Neuronal stem cell (in vitro differentiated cells): Measurements from ENCODE around the gene MAPKAP1.

ENCODE experiments used
- DNase-seq: peaks from one replicate; pipeline ENCODE4 v3.0.0-alpha.2; 2013; ENCODE audit warnings: low spot score
- H2AFZ ChIP-seq: one replicate; pipeline ENCODE4 v1.6.1; 2013; ENCODE audit warnings: mild to moderate bottlenecking, low read length, inconsistent platforms
- H2AK5ac ChIP-seq: 2 replicates; pipeline ENCODE4 v1.6.1; 2013; ENCODE audit warnings: low read depth, mild to moderate bottlenecking, inconsistent platforms, low read length, moderate library complexity, mixed read lengths
- H2BK120ac ChIP-seq: 2 replicates; pipeline ENCODE4 v1.6.1; 2013; ENCODE audit warnings: low read depth, mild to moderate bottlenecking, inconsistent platforms, low read length, moderate library complexity, mixed read lengths
- H2BK12ac ChIP-seq: one replicate; pipeline ENCODE4 v1.6.1; 2013; ENCODE audit warnings: low read length, inconsistent platforms
- H2BK15ac ChIP-seq: 2 replicates; pipeline ENCODE4 v1.6.1; 2013; ENCODE audit warnings: mild to moderate bottlenecking, low read length, inconsistent platforms, mixed read lengths
- H2BK5ac ChIP-seq: one replicate; pipeline ENCODE4 v1.6.1; 2013; ENCODE audit warnings: inconsistent platforms, mild to moderate bottlenecking, low read length, moderate library complexity
- H3K14ac ChIP-seq: one replicate; pipeline ENCODE4 v1.6.1; 2013; ENCODE audit warnings: low read length, inconsistent platforms
- H3K18ac ChIP-seq: 2 replicates; pipeline ENCODE4 v1.6.1; 2013; ENCODE audit warnings: low read length, inconsistent platforms
- H3K23ac ChIP-seq: 2 replicates; pipeline ENCODE4 v1.6.1; 2013; ENCODE audit warnings: low read depth, mild to moderate bottlenecking, mixed read lengths, low read length, inconsistent platforms; ENCODE audit not compliant: poor library complexity
- H3K27ac ChIP-seq: replicated peaks from 3 replicates; pipeline ENCODE4 v1.5.1; 2013; ENCODE audit warnings: low read length, inconsistent platforms
- H3K27me3 ChIP-seq, 3 experiments: 2 replicates each; pipeline ENCODE4 v1.6.1; 2013; ENCODE audit warnings: low read length in 3 of 3, mild to moderate bottlenecking in 2 of 3, inconsistent platforms in 1 of 3, low read depth in 1 of 3, mixed read lengths in 1 of 3, moderate library complexity in 1 of 3; ENCODE audit not compliant: control insufficient read depth in 3 of 3, insufficient read depth in 3 of 3
- H3K36me3 ChIP-seq, 2 donors: replicated peaks in 1 of 2; 2 replicates each; pipeline ENCODE4 v1.6.1; 2013; ENCODE audit warnings: low read length in 2 of 2; ENCODE audit not compliant: control insufficient read depth in 2 of 2, insufficient read depth in 2 of 2
- H3K4ac ChIP-seq: 2 replicates; pipeline ENCODE4 v1.6.1; 2013; ENCODE audit warnings: inconsistent platforms, mild to moderate bottlenecking, low read length, moderate library complexity
- H3K4me1 ChIP-seq, 2 donors: 1 replicate in 1 of 2; 2 replicates in 1 of 2; pipeline ENCODE4 v1.6.1; 2013; ENCODE audit warnings: low read length in 2 of 2, low read depth in 1 of 2; ENCODE audit not compliant: control insufficient read depth in 2 of 2, insufficient read depth in 1 of 2
- H3K4me2 ChIP-seq: one replicate; pipeline ENCODE4 v1.6.1; 2013; ENCODE audit warnings: mild to moderate bottlenecking, low read length, inconsistent platforms; ENCODE audit not compliant: insufficient read depth, poor library complexity, severe bottlenecking
- H3K4me3 ChIP-seq, 2 donors: 2 replicates each; pipeline ENCODE4 v1.5.1; 2013; ENCODE audit warnings: low read length in 2 of 2, mild to moderate bottlenecking in 2 of 2, inconsistent platforms in 1 of 2, moderate library complexity in 1 of 2
- H3K79me1 ChIP-seq: one replicate; pipeline ENCODE4 v1.6.1; 2013; ENCODE audit warnings: low read depth, mild to moderate bottlenecking, inconsistent platforms, low read length, moderate library complexity
- H3K9ac ChIP-seq: one replicate; pipeline ENCODE4 v1.6.1; 2013; ENCODE audit warnings: mild to moderate bottlenecking, low read depth, low read length, inconsistent platforms; ENCODE audit not compliant: poor library complexity
- H3K9me3 ChIP-seq, 2 donors: replicated peaks in 1 of 2; 2 replicates each; pipeline versions ENCODE3 to v1.6.1; 2013; ENCODE audit warnings: low read length in 2 of 2, mild to moderate bottlenecking in 2 of 2, inconsistent platforms in 1 of 2, low read depth in 1 of 2, mixed read lengths in 1 of 2, moderate library complexity in 1 of 2; ENCODE audit not compliant: control insufficient read depth in 2 of 2, insufficient read depth in 1 of 2
- H4K8ac ChIP-seq: one replicate; pipeline ENCODE4 v1.6.1; 2013; ENCODE audit warnings: low read depth, mild to moderate bottlenecking, inconsistent platforms, low read length, moderate library complexity
- H4K91ac ChIP-seq: one replicate; pipeline ENCODE4 v1.6.1; 2013; ENCODE audit warnings: low read length, low read depth, mild to moderate bottlenecking, inconsistent platforms; ENCODE audit not compliant: poor library complexity
- WGBS, 2 donors: extraction: QIAGEN DNeasy Blood & Tissue Kit; methylation state at CpG; one replicate each; pipeline ENCODE4 v1.1.7; 2013; ENCODE audit warnings: missing lambda C conversion rate in 2 of 2, mixed read lengths in 1 of 2; ENCODE audit not compliant: insufficient read length in 2 of 2, insufficient replicate concordance in 1 of 2; ENCODE audit errors: extremely low coverage in 2 of 2; 5-methylcytosine and 5-hydroxymethylcytosine counted together

Gene MAPKAP1

DNA sequence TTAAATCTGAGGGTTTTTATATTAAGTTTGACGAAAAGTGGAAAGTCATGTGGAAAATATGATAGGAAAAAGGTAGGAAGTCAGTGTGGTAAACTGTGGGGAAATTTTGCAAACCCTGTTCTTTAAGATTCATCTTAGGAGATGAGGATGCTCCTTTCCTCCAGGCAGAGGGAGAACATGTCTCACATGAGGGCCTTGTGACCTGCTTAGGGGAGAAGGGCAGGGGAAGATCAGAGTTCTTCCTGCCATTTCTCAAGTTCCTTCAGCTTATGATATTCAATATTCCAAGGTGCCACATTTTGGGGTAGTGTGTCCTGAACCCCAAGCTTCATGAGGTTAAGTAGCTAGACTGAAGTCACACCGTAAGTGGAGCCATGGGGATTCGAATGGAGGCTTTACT lies 53.7 kb downstream of the MAPKAP1 start:
- Histone ChIP-seq H3K4me1 (peaks cover 3 to 38% of the 10 kb centered on the region in 2 donors), H2BK120ac (no peak overlapping the region), H3K9ac (no peak overlapping the region), H2BK5ac (no peak overlapping the region), H2BK15ac (no peak overlapping the region), H3K36me3 (peaks cover 0 to 2% of the 10 kb centered on the region in 2 donors), H2AK5ac (peak overlapping the region; percentile 51), H3K4me2 (no peak overlapping the region), H3K27ac (no peak overlapping the region), H3K9me3 (no peaks in the 10 kb centered on the region), H4K8ac (no peak overlapping the region), H3K18ac (no peak overlapping the region), H3K23ac (no peak overlapping the region), H4K91ac (no peak overlapping the region), H3K4ac (no peak overlapping the region), H3K79me1 (peaks cover 1% of the 10 kb centered on the region), H2AFZ (no peak overlapping the region), H3K14ac (no peak overlapping the region), H3K4me3 (no peak overlapping the region), H2BK12ac (no peak overlapping the region), H3K27me3 (no peaks in the 10 kb centered on the region)
- 100% methylated on average over 1 of the region's 3 CpGs for WGBS, 2 donors
- no peak for DNase-seq

DNA sequence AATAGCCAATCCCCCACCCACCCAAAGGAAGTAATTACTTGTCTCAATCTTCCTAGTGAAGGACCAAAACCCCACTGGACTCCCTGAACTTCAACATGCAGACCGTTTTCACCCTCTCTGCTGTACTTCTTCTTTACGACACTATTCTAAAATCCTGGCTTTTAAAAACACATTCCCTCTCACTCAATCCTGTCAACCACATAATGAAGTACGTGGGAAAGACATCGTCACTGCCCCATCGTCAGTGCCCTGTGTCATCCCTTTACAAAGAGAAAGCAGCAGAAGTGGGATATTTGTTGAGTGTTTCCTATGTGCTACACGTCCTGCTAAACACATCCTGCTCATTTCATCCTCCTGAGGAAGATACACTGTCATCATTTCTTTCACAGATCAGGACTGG lies 54.2 kb downstream of the MAPKAP1 start:
- DNase-seq, result no peak
- WGBS, 2 donors, result no CpG with 5 or more reads among the region's 6 CpGs

DNA sequence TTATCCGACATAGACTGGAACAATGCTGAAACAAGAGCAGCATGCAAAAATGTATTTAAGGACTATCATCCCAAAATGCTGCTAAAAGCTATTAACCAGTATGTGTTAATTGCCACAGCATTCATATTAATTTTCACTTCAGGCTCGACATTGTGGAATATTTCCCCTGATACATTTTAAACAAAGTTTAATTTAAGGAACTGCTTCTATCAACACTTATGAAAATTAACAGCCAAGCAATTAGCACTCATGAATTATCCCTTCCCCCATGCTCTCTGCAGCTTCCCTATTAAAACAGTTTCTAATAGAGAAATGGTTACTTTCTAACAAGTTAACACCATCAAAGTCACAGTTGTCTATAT lies 54.8 kb downstream of the MAPKAP1 start:
- Histone ChIP-seq H4K91ac (no peak overlapping the region), H3K27me3 (no peaks in the 10 kb centered on the region), H3K36me3 (peaks cover 0 to 2% of the 10 kb centered on the region in 2 donors), H2AK5ac (no peak overlapping the region), H3K4me1 (peaks cover 3 to 39% of the 10 kb centered on the region in 2 donors), H3K4me2 (no peak overlapping the region), H2AFZ (no peak overlapping the region), H3K79me1 (peaks cover 4% of the 10 kb centered on the region), H3K27ac (no peak overlapping the region), H3K9ac (no peak overlapping the region), H2BK12ac (no peak overlapping the region), H3K18ac (no peak overlapping the region), H2BK15ac (no peak overlapping the region), H2BK120ac (no peak overlapping the region), H3K23ac (no peak overlapping the region), H3K9me3 (no peaks in the 10 kb centered on the region), H4K8ac (no peak overlapping the region), H3K4me3 (no peak overlapping the region), H2BK5ac (no peak overlapping the region), H3K14ac (no peak overlapping the region), H3K4ac (no peak overlapping the region)
- no peak for DNase-seq
- WGBS, 2 donors, result no CpG with 5 or more reads among the region's 2 CpGs

More for the DNA sequence above, 54.2 kb downstream of the MAPKAP1 start:
- Histone ChIP-seq H3K18ac (no peak overlapping the region), H2AFZ (no peak overlapping the region), H2BK120ac (no peak overlapping the region), H2BK12ac (no peak overlapping the region), H2AK5ac (no peak overlapping the region), H2BK5ac (no peak overlapping the region), H3K14ac (no peak overlapping the region), H3K4me1 (peaks cover 3 to 37% of the 10 kb centered on the region in 2 donors), H3K9me3 (no peaks in the 10 kb centered on the region), H3K79me1 (peaks cover 1% of the 10 kb centered on the region), H3K27ac (no peak overlapping the region), H4K91ac (no peak overlapping the region), H3K23ac (no peak overlapping the region), H3K9ac (no peak overlapping the region), H3K4ac (no peak overlapping the region), H3K4me2 (no peak overlapping the region), H3K36me3 (peaks cover 0 to 2% of the 10 kb centered on the region in 2 donors), H4K8ac (no peak overlapping the region), H3K4me3 (no peak overlapping the region), H2BK15ac (no peak overlapping the region), H3K27me3 (no peaks in the 10 kb centered on the region)

DNA sequence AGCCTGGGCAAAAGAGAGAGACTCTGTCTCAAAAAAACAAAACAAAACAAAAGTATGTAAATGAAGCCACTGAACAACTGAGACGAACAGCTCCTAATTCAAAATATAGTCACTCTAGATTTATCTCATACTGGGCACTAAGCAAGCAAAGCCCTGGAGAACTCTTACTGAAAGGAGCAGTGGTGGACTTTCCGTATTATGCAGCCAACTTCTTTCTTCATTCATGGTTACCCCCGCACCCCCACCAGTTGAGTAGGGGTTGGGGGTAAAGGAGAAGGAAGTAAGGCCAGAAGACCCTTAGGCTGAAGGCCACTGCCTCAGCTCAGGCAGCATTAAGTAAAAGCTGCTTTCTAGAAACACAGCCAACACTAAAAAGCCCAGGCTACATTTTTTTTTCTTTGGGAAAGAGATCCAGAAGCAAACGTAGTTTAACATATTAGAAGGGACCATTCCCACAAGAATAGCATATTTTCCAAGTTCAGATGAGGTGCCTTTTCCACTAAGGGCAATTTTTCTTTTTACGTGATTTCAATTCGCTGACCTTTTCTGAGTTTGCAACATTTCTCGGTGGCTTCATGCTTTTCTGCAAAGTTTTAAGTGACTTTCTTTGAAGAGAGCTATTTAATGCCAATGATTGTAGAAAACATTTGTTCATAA lies 55.3 kb downstream of the MAPKAP1 start:
- H3K4ac ChIP-seq, result no peak overlapping the region
- no peaks in the 10 kb centered on the region for H3K9me3 ChIP-seq
- no peak for DNase-seq
- no peak overlapping the region for H2AK5ac ChIP-seq
- no peaks in the 10 kb centered on the region for H3K27me3 ChIP-seq
- no peak overlapping the region for H3K27ac ChIP-seq
- H3K23ac ChIP-seq, result no peak overlapping the region
- WGBS, 2 donors, result no CpG with 5 or more reads among the region's 7 CpGs
- H3K4me3 ChIP-seq, result no peak overlapping the region
- no peak overlapping the region for H3K4me2 ChIP-seq
- H3K14ac ChIP-seq, result no peak overlapping the region
- H4K91ac ChIP-seq, result no peak overlapping the region
- H3K79me1 ChIP-seq, result peaks cover 4% of the 10 kb centered on the region
- peaks cover 3 to 38% of the 10 kb centered on the region in 2 donors for H3K4me1 ChIP-seq
- no peak overlapping the region for H2AFZ ChIP-seq
- H2BK12ac ChIP-seq, result no peak overlapping the region
- peaks cover 0 to 2% of the 10 kb centered on the region in 2 donors for H3K36me3 ChIP-seq
- no peak overlapping the region for H4K8ac ChIP-seq
- no peak overlapping the region for H3K9ac ChIP-seq
- H2BK120ac ChIP-seq, result no peak overlapping the region
- H3K18ac ChIP-seq, result no peak overlapping the region
- no peak overlapping the region for H2BK15ac ChIP-seq
- no peak overlapping the region for H2BK5ac ChIP-seq
